BLaER1 treated with 17β-estradiol and CSF1 and Interleukin-3, amounts not matched to agents 10 nM and 100 nM (cell line): ENCODE results near the gene CNOT10.

ENCODE experiments used
- H3K27ac ChIP-seq, 11 experiments: shearing (Covaris generic); formaldehyde crosslinking; 2 replicates each; pipeline ENCODE4 v1.8.1; 2022
- H3K27me3 ChIP-seq, 11 experiments: shearing (Covaris generic); formaldehyde crosslinking; 2 replicates each; pipeline ENCODE4 v1.8.1; 2022
- H3K36me3 ChIP-seq, 11 experiments: shearing (Covaris generic); formaldehyde crosslinking; 2 replicates each; pipeline ENCODE4 v1.8.1; 2022
- H3K4me1 ChIP-seq, 10 experiments: shearing (Covaris generic); formaldehyde crosslinking; 2 replicates each; pipeline ENCODE4 v1.8.1; 2022
- H3K4me2 ChIP-seq, 11 experiments: shearing (Covaris generic); formaldehyde crosslinking; 2 replicates each; pipeline ENCODE4 v1.8.1; 2022
- H3K4me3 ChIP-seq, 10 experiments: shearing (Covaris generic); formaldehyde crosslinking; 2 replicates each; pipeline ENCODE4 v1.8.1; 2022
- H3K9ac ChIP-seq, 11 experiments: shearing (Covaris generic); formaldehyde crosslinking; 2 replicates each; pipeline ENCODE4 v1.8.1; 2022
- H3K9me3 ChIP-seq, 11 experiments: shearing (Covaris generic); formaldehyde crosslinking; replicated peaks in 1 of 11; 2 replicates each; pipeline ENCODE4 v1.8.1; 2022
- H4K20me1 ChIP-seq, 11 experiments: shearing (Covaris generic); formaldehyde crosslinking; 2 replicates each; pipeline ENCODE4 v1.8.1; 2022
- Cebpa-rat ChIP-seq, 11 experiments: shearing (Covaris generic); IDR thresholded peaks; 2 replicates each; pipeline ENCODE4 v1.8.1; 2022

CNOT10 gene

DNA sequence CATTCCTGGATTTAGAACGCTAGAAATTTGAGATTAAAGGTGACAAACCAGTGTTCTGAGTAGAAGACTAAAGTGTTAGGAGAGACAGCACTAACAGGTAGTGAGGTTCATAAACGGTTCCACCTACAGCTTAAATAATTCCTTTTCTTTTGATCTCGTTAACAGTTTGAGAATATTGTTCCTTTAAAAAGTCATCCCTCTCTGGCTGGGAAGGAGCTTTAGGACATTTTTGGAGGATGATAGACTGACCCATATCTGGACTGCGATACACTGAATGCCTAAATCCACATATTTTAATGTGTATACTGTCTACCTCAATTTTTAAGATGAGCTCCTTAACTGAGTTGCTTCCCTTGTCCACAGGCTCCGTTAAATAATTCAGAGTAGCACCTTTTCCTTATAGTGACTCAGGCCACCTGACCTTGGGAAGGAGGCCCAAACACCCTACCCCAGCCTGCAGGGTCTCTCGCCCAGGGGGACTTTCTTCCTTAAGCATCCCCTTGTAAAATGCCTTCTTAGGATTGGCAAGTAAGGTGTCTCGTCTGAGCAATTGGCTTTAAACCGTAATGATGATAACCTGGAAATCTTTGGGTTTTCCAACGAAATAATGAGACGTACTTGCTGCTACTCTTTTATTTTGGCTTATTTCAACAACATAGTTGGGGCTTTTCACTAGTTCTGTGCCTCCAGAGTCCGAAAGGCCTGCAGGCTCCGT, 136.1 kb downstream of the CNOT10 start:
- H3K9ac ChIP-seq, result no peak overlapping the region
- peaks cover 0 to 9% (median 0%) of the 10 kb centered on the region in 11 experiments; a peak in 3 of 22 replicates for H4K20me1 ChIP-seq
- H3K36me3 ChIP-seq, result peaks cover 0 to 20% (median 18%) of the 10 kb centered on the region in 11 experiments; a peak in 19 of 22 replicates
- peaks cover 44 to 56% (median 49%) of the 10 kb centered on the region in 11 experiments for H3K27me3 ChIP-seq
- no peak overlapping the region for H3K4me3 ChIP-seq
- H3K27ac ChIP-seq, result no peak overlapping the region
- TF ChIP-seq Cebpa-rat (IDR thresholded peaks at IDR 0.05), result no peak
- H3K9me3 ChIP-seq, result peaks cover 23 to 56% (median 49%) of the 10 kb centered on the region in 11 experiments
- H3K4me2 ChIP-seq, result no peak overlapping the region
- peaks cover 12 to 26% (median 23%) of the 10 kb centered on the region in 10 experiments for H3K4me1 ChIP-seq

- no peak overlapping the region for H3K4me3 ChIP-seq
Observed at GRCh38 chr3:32821686-32822296, 136.8 kb downstream of the CNOT10 start.

DNA sequence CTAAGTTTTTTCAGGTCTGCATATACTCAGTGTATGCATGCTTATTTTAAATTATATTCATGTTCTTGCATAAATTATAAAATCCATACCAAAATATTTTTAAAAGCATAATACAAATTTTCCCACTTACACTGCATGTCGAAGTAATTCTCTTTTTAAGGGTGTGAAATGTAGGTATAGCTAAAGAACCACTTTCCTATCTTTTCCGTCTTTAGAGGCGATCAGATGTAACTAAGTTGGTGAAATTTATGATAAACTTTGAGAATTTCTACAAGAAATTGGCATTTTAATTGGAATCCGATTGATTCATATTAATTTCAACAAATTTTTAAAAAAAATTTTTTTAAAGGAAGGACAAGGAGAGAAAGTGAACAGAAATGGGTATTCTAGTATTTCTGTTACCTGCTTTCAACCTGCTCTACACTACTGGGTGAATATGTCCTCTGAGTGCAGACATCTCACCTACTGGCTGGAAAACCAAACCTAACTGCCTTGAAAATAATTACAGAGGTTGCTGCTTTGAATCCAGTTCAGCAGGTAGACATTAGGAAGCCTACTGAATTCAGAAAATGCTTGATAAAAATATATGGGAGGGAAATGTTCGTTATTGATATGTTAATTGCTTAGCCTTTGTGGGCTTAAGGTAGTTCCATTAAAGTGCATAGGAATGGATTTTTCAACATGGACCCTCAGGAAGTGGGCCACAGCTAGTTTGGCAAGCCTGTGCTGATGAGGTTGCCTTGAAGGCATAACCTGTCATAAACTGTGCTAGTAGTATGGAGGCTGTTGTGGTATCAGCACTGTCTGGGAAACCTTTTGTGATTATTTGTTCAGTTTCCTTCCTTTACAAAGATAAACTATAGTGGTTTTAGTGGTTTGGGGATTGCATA, 137.9 kb downstream of the CNOT10 start:
- no peak overlapping the region for H3K4me3 ChIP-seq
- no peak overlapping the region for H3K27ac ChIP-seq
- H3K27me3 ChIP-seq, result peaks cover 27 to 39% (median 34%) of the 10 kb centered on the region in 11 experiments
- H3K4me1 ChIP-seq, result peaks cover 0 to 12% (median 9%) of the 10 kb centered on the region in 10 experiments; a peak in 15 of 20 replicates
- no peak for TF ChIP-seq Cebpa-rat (IDR thresholded peaks at IDR 0.05)
- peaks cover 23 to 49% (median 42%) of the 10 kb centered on the region in 11 experiments for H3K9me3 ChIP-seq
- H4K20me1 ChIP-seq, result peaks cover 0 to 6% (median 0%) of the 10 kb centered on the region in 11 experiments; a peak in 2 of 22 replicates
- H3K4me2 ChIP-seq, result no peak overlapping the region
- peaks cover 0 to 20% (median 18%) of the 10 kb centered on the region in 11 experiments; a peak in 19 of 22 replicates for H3K36me3 ChIP-seq
- H3K9ac ChIP-seq, result no peak overlapping the region

More at GRCh38 chr3:32821686-32822296, 136.8 kb downstream of the CNOT10 start:
- Histone ChIP-seq H3K9ac (no peak overlapping the region), H3K27me3 (peaks cover 38 to 50% (median 45%) of the 10 kb centered on the region in 11 experiments), H3K36me3 (peaks cover 0 to 20% (median 18%) of the 10 kb centered on the region in 11 experiments; a peak in 19 of 22 replicates), H3K4me2 (no peak overlapping the region), H3K4me1 (peaks cover 10 to 22% (median 19%) of the 10 kb centered on the region in 10 experiments), H3K27ac (no peak overlapping the region), H4K20me1 (peaks cover 0 to 9% (median 0%) of the 10 kb centered on the region in 11 experiments; a peak in 3 of 22 replicates), H3K9me3 (peaks cover 23 to 56% (median 49%) of the 10 kb centered on the region in 11 experiments)
- TF ChIP-seq Cebpa-rat (IDR thresholded peaks at IDR 0.05), result no peak
